ENCODE measurements around the gene CLEC5A.
"Not testable (repeated sequence)": the region's sequence is repeated elsewhere in the genome, so short reads cannot be mapped to it uniquely, and the experiment has no call there.

Gene CLEC5A

GRCh38 chr7:141945356-141945755, 1.4 kb downstream of the CLEC5A start:
- DNase-seq, result no peak

- DNase-seq, result no peak
Observed at GRCh38 chr7:141944811-141945210, 2.0 kb downstream of the CLEC5A start.

- DNase-seq, result no peak
Observed at GRCh38 chr7:141943846-141944245, 2.9 kb downstream of the CLEC5A start.

- no peak for DNase-seq
Observed at GRCh38 chr7:141941075-141941474, 5.7 kb downstream of the CLEC5A start.

- DNase-seq, result no peak
Observed at GRCh38 chr7:141930211-141930610, 16.6 kb downstream of the CLEC5A start.

- DNase-seq, result no peak
Observed at GRCh38 chr7:141928845-141929195, 18.0 kb downstream of the CLEC5A start.

GRCh38 chr7:141928146-141928844, 18.5 kb downstream of the CLEC5A start:
- DNase-seq, result no peak

GRCh38 chr7:141920281-141920680, 26.5 kb downstream of the CLEC5A start:
- DNase-seq, result no peak

- no peak for DNase-seq
Observed at GRCh38 chr7:141916099-141916498, 30.7 kb downstream of the CLEC5A start, which contains the start of gene OR9A4. Gene OR9A4, plus strand, starts transcription at chr7:141916399. Its CDS starts 2,477 bp downstream, at chr7:141918876.

- no peak for DNase-seq
Observed at GRCh38 chr7:141915565-141915964, 31.2 kb downstream of the CLEC5A start.

- DNase-seq, result no peak
Observed at GRCh38 chr7:141911391-141911790, 35.4 kb downstream of the CLEC5A start.

GRCh38 chr7:141906285-141906684, 40.5 kb downstream of the CLEC5A start:
- no peak for DNase-seq

- not testable (repeated sequence) for DNase-seq
Observed at GRCh38 chr7:141899366-141899765, 47.4 kb downstream of the CLEC5A start.

GRCh38 chr7:141891336-141891735, 55.4 kb downstream of the CLEC5A start:
- no peak for DNase-seq

- no peak for DNase-seq
Observed at GRCh38 chr7:141889321-141889720, 57.5 kb downstream of the CLEC5A start.

GRCh38 chr7:141884539-141885225, 62.1 kb downstream of the CLEC5A start:
- no peak for DNase-seq

- DNase-seq, result no peak
Observed at GRCh38 chr7:141880960-141881359, 65.8 kb downstream of the CLEC5A start.

GRCh38 chr7:141877365-141877764, 69.4 kb downstream of the CLEC5A start:
- no peak for DNase-seq

All from NCI-H82 (cell line).